ENCODE data around the gene INPP5D.

DNA sequence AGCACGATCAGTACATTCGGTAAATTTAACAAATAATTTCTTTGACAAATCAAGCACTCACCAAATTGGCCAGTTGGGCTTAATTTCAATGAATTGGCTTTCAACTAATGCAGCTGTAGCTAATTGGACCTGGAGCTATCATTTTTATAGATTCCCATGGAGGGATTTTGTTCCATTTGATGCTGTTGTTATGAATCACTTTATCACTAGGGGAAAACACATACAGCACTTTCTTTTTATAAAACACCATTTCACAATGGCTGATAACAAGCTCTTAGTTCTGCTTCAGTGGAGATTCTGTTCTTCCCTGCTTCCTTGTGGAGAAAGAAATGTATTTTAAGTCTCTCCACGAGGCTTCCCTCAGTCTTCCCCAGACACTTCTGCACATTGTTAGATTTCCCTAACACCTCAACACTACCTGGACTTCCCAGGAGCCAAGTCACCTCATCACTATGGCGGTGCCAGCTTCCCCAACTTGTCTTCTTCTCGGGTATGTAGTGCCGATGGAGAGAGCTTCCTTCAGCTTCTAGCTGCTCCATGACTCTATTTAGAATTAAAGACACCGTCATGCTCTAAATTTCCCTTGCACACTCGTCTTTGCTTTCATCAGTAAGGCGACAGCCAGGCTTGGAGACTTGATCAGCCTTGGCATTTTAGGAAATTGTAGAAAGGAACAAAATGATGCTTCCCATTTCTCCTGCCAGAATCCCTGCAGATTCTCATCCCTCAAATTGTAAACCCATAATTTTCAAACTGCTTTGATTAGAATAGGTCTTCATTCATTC, 72.0 kb downstream of the INPP5D start:
- TF ChIP-seq, protein P1, sequence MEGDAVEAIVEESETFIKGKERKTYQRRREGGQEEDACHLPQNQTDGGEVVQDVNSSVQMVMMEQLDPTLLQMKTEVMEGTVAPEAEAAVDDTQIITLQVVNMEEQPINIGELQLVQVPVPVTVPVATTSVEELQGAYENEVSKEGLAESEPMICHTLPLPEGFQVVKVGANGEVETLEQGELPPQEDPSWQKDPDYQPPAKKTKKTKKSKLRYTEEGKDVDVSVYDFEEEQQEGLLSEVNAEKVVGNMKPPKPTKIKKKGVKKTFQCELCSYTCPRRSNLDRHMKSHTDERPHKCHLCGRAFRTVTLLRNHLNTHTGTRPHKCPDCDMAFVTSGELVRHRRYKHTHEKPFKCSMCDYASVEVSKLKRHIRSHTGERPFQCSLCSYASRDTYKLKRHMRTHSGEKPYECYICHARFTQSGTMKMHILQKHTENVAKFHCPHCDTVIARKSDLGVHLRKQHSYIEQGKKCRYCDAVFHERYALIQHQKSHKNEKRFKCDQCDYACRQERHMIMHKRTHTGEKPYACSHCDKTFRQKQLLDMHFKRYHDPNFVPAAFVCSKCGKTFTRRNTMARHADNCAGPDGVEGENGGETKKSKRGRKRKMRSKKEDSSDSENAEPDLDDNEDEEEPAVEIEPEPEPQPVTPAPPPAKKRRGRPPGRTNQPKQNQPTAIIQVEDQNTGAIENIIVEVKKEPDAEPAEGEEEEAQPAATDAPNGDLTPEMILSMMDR (IDR thresholded peaks at IDR 0.05; ENCODE audit: insufficient read depth, low read depth, low read length) = no peak
- TF ChIP-seq EZH2 (IDR thresholded peaks at IDR 0.05; ENCODE audit: insufficient read depth, low read length) = no peak
